IMR-90 (cell line): ENCODE data around the gene SLC16A1. TPM values are rescaled to one million over a fixed set of nuclear protein-coding genes. Genes with fewer than 3 reads are reported as not detected.

Experiments
- ATAC-seq: fragments of 200-7000 bp; cut with Tn5 transposase; 2 replicates; pipeline ENCODE4 v1.9.1; 2020; ENCODE audit warnings: low read depth, mild to moderate bottlenecking, moderate library complexity
- Bru-seq: library from RNA; stranded (reverse); fragments of 400-500 nt; gene quantifications from one replicate; lab custom pipeline; 2021; lab: Mats Ljungman, UMichigan
- BruChase-seq, 2 experiments: library from RNA; stranded (reverse); fragments of 400-500 nt; gene quantifications; one replicate each; lab custom pipeline; 2021; lab: Mats Ljungman, UMichigan
- BruUV-seq: library from RNA; stranded (reverse); fragments of 400-500 nt; replicated peaks from 2 replicates; lab custom pipeline; 2021; lab: Mats Ljungman, UMichigan
- CTCF ChIA-PET: fragments of 300-600 bp; formaldehyde crosslinking; extraction: SDS; loops from one replicate; lab custom pipeline; 2021; ENCODE audit warnings: antibody characterized with exemption; lab: Yijun Ruan, JAX
- POLR2A ChIA-PET: fragments of 300-600 bp; sonication (Branson Sonifier 250); formaldehyde crosslinking; loops from one replicate; lab custom pipeline; 2022; ENCODE audit warnings: antibody characterized with exemption; ENCODE audit not compliant: unreplicated experiment; lab: Charles Lee
- DNase-seq: peaks from one replicate; pipeline ENCODE4 v3.0.0; 2013
- H2AFZ ChIP-seq: replicated peaks from 2 replicates; pipeline ENCODE3; 2013; ENCODE audit warnings: low read length, mild to moderate bottlenecking; ENCODE audit not compliant: poor library complexity
- H2AK5ac ChIP-seq: 2 replicates; pipeline ENCODE4 v1.6.1; 2013; ENCODE audit warnings: low read depth, low read length, inconsistent platforms
- H2AK9ac ChIP-seq: replicated peaks from 2 replicates; pipeline ENCODE3; 2013; ENCODE audit warnings: mild to moderate bottlenecking, low read depth, low read length, moderate library complexity; ENCODE audit not compliant: poor library complexity
- H2BK120ac ChIP-seq: 2 replicates; pipeline ENCODE4 v1.6.1; 2013; ENCODE audit warnings: low read depth, low read length, inconsistent platforms
- H2BK15ac ChIP-seq: 3 replicates; pipeline ENCODE4 v1.6.1; 2013; ENCODE audit warnings: low read depth, low read length, inconsistent platforms
- H2BK20ac ChIP-seq: 2 replicates; pipeline ENCODE4 v1.6.1; 2013; ENCODE audit warnings: low read depth, mild to moderate bottlenecking, inconsistent platforms, low read length, moderate library complexity
- H2BK5ac ChIP-seq: 2 replicates; pipeline ENCODE4 v1.6.1; 2013; ENCODE audit warnings: mild to moderate bottlenecking, low read depth, low read length, inconsistent platforms; ENCODE audit not compliant: poor library complexity, severe bottlenecking
- H3K14ac ChIP-seq: replicated peaks from 2 replicates; pipeline ENCODE4 v1.6.1; 2013; ENCODE audit warnings: low read depth, low read length, inconsistent platforms
- H3K18ac ChIP-seq: 2 replicates; pipeline ENCODE4 v1.6.1; 2013; ENCODE audit warnings: low read depth, low read length, control low read depth
- H3K23ac ChIP-seq: 2 replicates; pipeline ENCODE4 v1.6.1; 2013; ENCODE audit warnings: low read depth, low read length, inconsistent platforms
- H3K27ac ChIP-seq: 2 replicates; pipeline ENCODE4 v1.5.1; 2013; ENCODE audit warnings: mild to moderate bottlenecking, control low read depth, low read length; ENCODE audit not compliant: insufficient read depth
- H3K27me3 ChIP-seq: 2 replicates; pipeline ENCODE4 v1.6.1; 2013; ENCODE audit warnings: low read length; ENCODE audit not compliant: control insufficient read depth, insufficient read depth
- H3K36me3 ChIP-seq: 2 replicates; pipeline ENCODE4 v1.6.1; 2013; ENCODE audit warnings: low read length, mixed read lengths; ENCODE audit not compliant: control insufficient read depth, insufficient read depth
- H3K4ac ChIP-seq: 2 replicates; pipeline ENCODE4 v1.6.1; 2013; ENCODE audit warnings: low read depth, low read length, inconsistent platforms
- H3K4me1 ChIP-seq: 2 replicates; pipeline ENCODE4 v1.6.1; 2013; ENCODE audit warnings: low read length, mixed read lengths; ENCODE audit not compliant: control insufficient read depth, insufficient read depth
- H3K4me2 ChIP-seq: 2 replicates; pipeline ENCODE4 v1.6.1; 2013; ENCODE audit warnings: low read depth, mild to moderate bottlenecking, control low read depth, low read length, moderate library complexity
- H3K4me3 ChIP-seq: 2 replicates; pipeline ENCODE4 v1.5.1; 2013; ENCODE audit warnings: low read depth, mild to moderate bottlenecking, control low read depth, low read length, moderate library complexity; ENCODE audit not compliant: insufficient read depth
- H3K56ac ChIP-seq: 2 replicates; pipeline ENCODE4 v1.6.1; 2013; ENCODE audit warnings: low read length, inconsistent platforms; ENCODE audit not compliant: insufficient read depth; ENCODE audit errors: extremely low read depth
- H3K79me1 ChIP-seq, 2 experiments: 2 replicates each; pipeline ENCODE4 v1.6.1; 2013; ENCODE audit warnings: low read length in 2 of 2, inconsistent platforms in 1 of 2, low read depth in 1 of 2
- H3K9ac ChIP-seq: 2 replicates; pipeline ENCODE4 v1.6.1; 2013; ENCODE audit warnings: low read depth, low read length, control low read depth
- H3K9me1 ChIP-seq: 2 replicates; pipeline ENCODE4 v1.6.1; 2013; ENCODE audit warnings: low read length, inconsistent platforms; ENCODE audit not compliant: insufficient read depth
- H3K9me3 ChIP-seq: 2 replicates; pipeline ENCODE4 v1.6.1; 2013; ENCODE audit warnings: low read length; ENCODE audit not compliant: control insufficient read depth, insufficient read depth
- H4K20me1 ChIP-seq: 2 replicates; pipeline ENCODE4 v1.6.1; 2013; ENCODE audit warnings: low read length, inconsistent platforms; ENCODE audit not compliant: insufficient read depth
- H4K5ac ChIP-seq: 2 replicates; pipeline ENCODE4 v1.6.1; 2013; ENCODE audit warnings: mild to moderate bottlenecking, low read depth, low read length, control low read depth
- H4K8ac ChIP-seq, 2 experiments: 2 replicates each; pipeline ENCODE4 v1.6.1; 2013; ENCODE audit warnings: low read depth in 2 of 2, low read length in 2 of 2, control low read depth in 1 of 2, inconsistent platforms in 1 of 2
- H4K91ac ChIP-seq: 2 replicates; pipeline ENCODE4 v1.6.1; 2013; ENCODE audit warnings: low read depth, low read length, inconsistent platforms; ENCODE audit not compliant: insufficient read depth
- BHLHE40 ChIP-seq: fragments of 150-350 bp; IDR thresholded peaks from 2 replicates; pipeline ENCODE4 v1.6.1; 2016; ENCODE audit warnings: mild to moderate bottlenecking, low read depth, low read length
- CHD1 ChIP-seq: IDR thresholded peaks from 2 replicates; pipeline ENCODE4 v1.6.1; 2012; ENCODE audit warnings: low read depth, low read length, improper control_type of control experiment
- MAZ ChIP-seq: IDR thresholded peaks from 2 replicates; pipeline ENCODE4 v1.6.1; 2012; ENCODE audit warnings: low read depth, mild to moderate bottlenecking, low read length, improper control_type of control experiment, moderate library complexity, borderline replicate concordance
- MXI1 ChIP-seq: IDR thresholded peaks from 2 replicates; pipeline ENCODE4 v1.6.1; 2012; ENCODE audit warnings: low read depth, mild to moderate bottlenecking, low read length, moderate library complexity, borderline replicate concordance
- POLR2A ChIP-seq: IDR thresholded peaks from 2 replicates; pipeline ENCODE4 v1.6.1; 2012; ENCODE audit warnings: mild to moderate bottlenecking, low read depth, low read length
- RAD21 ChIP-seq: IDR thresholded peaks from 2 replicates; pipeline ENCODE4 v1.6.1; 2012; ENCODE audit warnings: low read length, improper control_type of control experiment
- SMC3 ChIP-seq: fragments of 150-350 bp; IDR thresholded peaks from 2 replicates; pipeline ENCODE4 v1.6.1; 2016; ENCODE audit warnings: low read depth, mild to moderate bottlenecking, antibody characterized with exemption, low read length, moderate library complexity
- WGBS, 2 experiments: methylation state at CpG; one replicate each; pipeline versions ENCODE4 v1.1.5 to v1.1.7; 2013; ENCODE audit warnings: missing lambda C conversion rate in 2 of 2; ENCODE audit not compliant: insufficient read length in 1 of 2; ENCODE audit errors: extremely low coverage in 2 of 2; 5-methylcytosine and 5-hydroxymethylcytosine counted together
- dilution Hi-C: fragments of 300-500 bp; cut with HindIII; formaldehyde crosslinking; loops from one replicate; pipeline ENCODE4 v1.14.3; 2018; ENCODE audit warnings: low sequenced_read_pairs; ENCODE audit not compliant: unreplicated experiment
- in situ Hi-C: fragments of 300-500 bp; cut with MboI; formaldehyde crosslinking; loops from 3 replicates; pipeline ENCODE4 v1.14.3; 2019; ENCODE audit warnings: low sequenced_read_pairs, inconsistent platforms, mixed read lengths
- intact Hi-C: fragments of 100-400 bp; cut with micrococcal nuclease; formaldehyde crosslinking; loops from 2 replicates; pipeline ENCODE4 v1.10.0; 2022
- long read RNA-seq: library from polyadenylated mRNA; unstranded; transcript quantifications from one replicate; pipeline ENCODE4 v2.0.0, GENCODE V29; 2021; ENCODE audit not compliant: unreplicated experiment
- polyA plus RNA-seq, 3 experiments: library from polyadenylated mRNA; depleted of rRNA; stranded (reverse); fragments of >200 nt; gene quantifications; 2 replicates each; pipeline ENCODE4 v1.2.3, GENCODE V29; 2012; ENCODE audit warnings: low replicate concordance in 1 of 3
- total RNA-seq: library from RNA; depleted of rRNA; stranded (reverse); fragments of >200 nt; gene quantifications from 2 replicates; pipeline ENCODE4 v1.2.3, GENCODE V29; 2012; rRNA removed
- TF ChIP-seq, protein P1 (sequence below): fragments of 150-350 bp; IDR thresholded peaks from 2 replicates; pipeline ENCODE4 v1.6.1; 2016; ENCODE audit warnings: low read depth, mild to moderate bottlenecking, low read length, moderate library complexity, borderline replicate concordance
- TF ChIP-seq, protein P2 (sequence below): conservative IDR thresholded peaks from 2 replicates; pipeline ENCODE4 v1.5.1; 2012; ENCODE audit warnings: mild to moderate bottlenecking, low read depth, low read length, improper control_type of control experiment

The SLC16A1 gene, protein sequence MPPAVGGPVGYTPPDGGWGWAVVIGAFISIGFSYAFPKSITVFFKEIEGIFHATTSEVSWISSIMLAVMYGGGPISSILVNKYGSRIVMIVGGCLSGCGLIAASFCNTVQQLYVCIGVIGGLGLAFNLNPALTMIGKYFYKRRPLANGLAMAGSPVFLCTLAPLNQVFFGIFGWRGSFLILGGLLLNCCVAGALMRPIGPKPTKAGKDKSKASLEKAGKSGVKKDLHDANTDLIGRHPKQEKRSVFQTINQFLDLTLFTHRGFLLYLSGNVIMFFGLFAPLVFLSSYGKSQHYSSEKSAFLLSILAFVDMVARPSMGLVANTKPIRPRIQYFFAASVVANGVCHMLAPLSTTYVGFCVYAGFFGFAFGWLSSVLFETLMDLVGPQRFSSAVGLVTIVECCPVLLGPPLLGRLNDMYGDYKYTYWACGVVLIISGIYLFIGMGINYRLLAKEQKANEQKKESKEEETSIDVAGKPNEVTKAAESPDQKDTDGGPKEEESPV
- 156 and 187 TPM in 2 replicates for total RNA-seq
- polyA plus RNA-seq (2012; rRNA removed) = 27.6 and 32.9 TPM in 2 replicates
- 37.9 and 47.3 TPM in 2 replicates for polyA plus RNA-seq (2012; cell fraction: cytosol; rRNA removed)
- 14.6 and 32.9 TPM in 2 replicates for polyA plus RNA-seq (2012; cell fraction: nucleus; rRNA removed; ENCODE audit: low replicate concordance)
- percentile 74 among the genes with signal in this experiment for Bru-seq, nascent RNA
- BruChase-seq, experiment 1, labeled RNA remaining after a 6-hour chase = percentile 79 among the genes with signal in this experiment
- percentile 70 among the genes with signal in this experiment for BruChase-seq, experiment 2, labeled RNA remaining after a 2-hour chase
- long read RNA-seq, transcript SLC16A1-201 (5 exons, 3,910 nt) = major isoform, 29 of 47 reads
- long read RNA-seq, partial matches to known transcripts = 7 of 47 reads
- long read RNA-seq, other reads (novel, unspliced or antisense) = 11 of 47 reads

DNA sequence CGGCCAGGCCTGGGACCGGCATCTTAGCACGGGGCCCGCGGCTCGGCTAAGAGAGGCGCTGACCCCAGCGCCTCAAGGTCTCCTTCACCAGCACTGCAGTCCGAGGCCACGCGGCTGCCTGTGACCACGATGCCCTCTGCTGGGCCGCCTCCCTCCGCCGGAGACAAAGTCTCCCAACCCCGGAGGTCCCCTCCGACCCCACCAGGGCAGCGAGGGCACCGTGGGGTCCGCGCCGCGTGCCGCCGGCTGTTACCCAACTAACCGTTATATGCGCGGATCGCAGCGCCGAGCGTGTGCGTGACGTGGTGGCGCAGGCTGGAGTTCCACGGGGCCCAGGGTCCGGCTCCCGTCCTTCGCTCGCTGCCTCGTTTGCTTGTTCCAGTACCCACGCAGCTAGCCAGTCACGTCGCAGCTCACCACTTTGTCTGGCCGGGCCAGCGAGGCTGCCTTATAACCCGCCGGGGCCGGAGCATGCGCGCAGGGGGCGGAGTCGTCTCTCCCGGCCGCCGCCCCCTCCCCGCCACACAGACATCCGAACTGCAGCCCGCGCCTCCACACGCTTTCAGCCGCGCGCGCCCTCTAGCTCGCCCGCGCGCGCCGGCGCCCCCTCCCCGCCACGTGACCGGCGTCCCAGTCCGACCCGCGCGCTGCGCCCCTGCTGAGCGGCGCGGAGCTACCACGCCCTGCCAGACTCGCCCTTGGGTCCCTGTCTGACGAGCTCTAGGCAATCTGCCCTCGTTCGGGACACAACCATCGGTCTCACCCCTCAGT, at the start of gene SLC16A1:
Gene SLC16A1 (minus strand): TSS at position 424 of the 771 bp plus-strand sequence. CDS start 26,888 bp downstream, outside the sequence.
- 0 out of 2 replicates have a peak, but pooled peaks cover 13% of the 10 kb centered on the region for H4K20me1 ChIP-seq
- H3K27ac ChIP-seq = peak within 1 kb of the TSS; percentile 90
- peaks cover 17 to 57% of the 10 kb centered on the region in 2 experiments; a peak in 3 of 4 replicates for H3K79me1 ChIP-seq
- no TSS peak for BruUV-seq
- H3K4me2 ChIP-seq = peak within 1 kb of the TSS; percentile 96
- ChIA-PET CTCF (interaction anchor here (0.8 to 1.0 kb wide), 4 partner anchors 14 to 117 kb away, joined by 3 to 4 read pairs (median 3); partner anchors contain the start of gene LRIG2), POLR2A (interaction anchor here (0.5 to 0.6 kb wide), 2 partner anchors 202 to 562 kb away, joined by 3 to 4 read pairs; no protein-coding TSS in a partner anchor)
- no peaks in the 10 kb centered on the region for H3K36me3 ChIP-seq
- peak within 1 kb of the TSS; percentile 86 for H2AK5ac ChIP-seq
- in situ Hi-C loops (loop anchor here (10.0 kb wide), 1 partner anchor 241 kb away; the partner anchor contains the start of gene PPM1J), dilution Hi-C loops (no loop called here), intact Hi-C loops (loop anchor here (1.0 to 10.0 kb wide), 4 partner anchors 75 to 241 kb away; partner anchors contain the start of gene PPM1J)
- peak; percentile 91 for DNase-seq
- H3K9me3 ChIP-seq = no peaks in the 10 kb centered on the region
- H2AK9ac ChIP-seq = peak within 1 kb of the TSS; percentile 97
- peak within 1 kb of the TSS; percentile 94 for H3K9ac ChIP-seq
- H4K91ac ChIP-seq = peak within 1 kb of the TSS; percentile 91
- peaks cover 2% of the 10 kb centered on the region; the same call in 1 of the 2 replicates for H3K9me1 ChIP-seq
- no peaks in the 10 kb centered on the region for H3K27me3 ChIP-seq
- H4K5ac ChIP-seq = peak within 1 kb of the TSS; percentile 59
- peak within 1 kb of the TSS; percentile 52 to 96 for H4K8ac ChIP-seq
- peak within 1 kb of the TSS; percentile 93 for H3K56ac ChIP-seq
- 0% methylated on average over 48 of the region's 90 CpGs; no CpG with 5 or more reads in 1 of the 2 experiments for WGBS, 2 experiments
- peak within 1 kb of the TSS; percentile 97 for H2AFZ ChIP-seq
- peak within 1 kb of the TSS; percentile 80 for H3K4me3 ChIP-seq
- peak within 1 kb of the TSS; percentile 96 for H3K14ac ChIP-seq
- ATAC-seq = peak; percentile 88
- H2BK20ac ChIP-seq = no peak within 1 kb of the TSS; the same call in 1 of the 2 replicates
- peak within 1 kb of the TSS; percentile 73 for H3K18ac ChIP-seq
- H3K23ac ChIP-seq = peak within 1 kb of the TSS; percentile 94
- H2BK5ac ChIP-seq = peak within 1 kb of the TSS; percentile 85
- peak within 1 kb of the TSS; percentile 7; the same call in 1 of the 3 replicates for H2BK15ac ChIP-seq
- peak within 1 kb of the TSS; percentile 95 for H3K4ac ChIP-seq
- H3K4me1 ChIP-seq = no peaks in the 10 kb centered on the region
- peak within 1 kb of the TSS; percentile 74 for H2BK120ac ChIP-seq
- peak; percentile 83 for TF ChIP-seq BHLHE40
- TF ChIP-seq, protein P1, sequence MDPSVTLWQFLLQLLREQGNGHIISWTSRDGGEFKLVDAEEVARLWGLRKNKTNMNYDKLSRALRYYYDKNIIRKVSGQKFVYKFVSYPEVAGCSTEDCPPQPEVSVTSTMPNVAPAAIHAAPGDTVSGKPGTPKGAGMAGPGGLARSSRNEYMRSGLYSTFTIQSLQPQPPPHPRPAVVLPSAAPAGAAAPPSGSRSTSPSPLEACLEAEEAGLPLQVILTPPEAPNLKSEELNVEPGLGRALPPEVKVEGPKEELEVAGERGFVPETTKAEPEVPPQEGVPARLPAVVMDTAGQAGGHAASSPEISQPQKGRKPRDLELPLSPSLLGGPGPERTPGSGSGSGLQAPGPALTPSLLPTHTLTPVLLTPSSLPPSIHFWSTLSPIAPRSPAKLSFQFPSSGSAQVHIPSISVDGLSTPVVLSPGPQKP = no peak
- no peak for TF ChIP-seq CHD1
- TF ChIP-seq, protein P2, sequence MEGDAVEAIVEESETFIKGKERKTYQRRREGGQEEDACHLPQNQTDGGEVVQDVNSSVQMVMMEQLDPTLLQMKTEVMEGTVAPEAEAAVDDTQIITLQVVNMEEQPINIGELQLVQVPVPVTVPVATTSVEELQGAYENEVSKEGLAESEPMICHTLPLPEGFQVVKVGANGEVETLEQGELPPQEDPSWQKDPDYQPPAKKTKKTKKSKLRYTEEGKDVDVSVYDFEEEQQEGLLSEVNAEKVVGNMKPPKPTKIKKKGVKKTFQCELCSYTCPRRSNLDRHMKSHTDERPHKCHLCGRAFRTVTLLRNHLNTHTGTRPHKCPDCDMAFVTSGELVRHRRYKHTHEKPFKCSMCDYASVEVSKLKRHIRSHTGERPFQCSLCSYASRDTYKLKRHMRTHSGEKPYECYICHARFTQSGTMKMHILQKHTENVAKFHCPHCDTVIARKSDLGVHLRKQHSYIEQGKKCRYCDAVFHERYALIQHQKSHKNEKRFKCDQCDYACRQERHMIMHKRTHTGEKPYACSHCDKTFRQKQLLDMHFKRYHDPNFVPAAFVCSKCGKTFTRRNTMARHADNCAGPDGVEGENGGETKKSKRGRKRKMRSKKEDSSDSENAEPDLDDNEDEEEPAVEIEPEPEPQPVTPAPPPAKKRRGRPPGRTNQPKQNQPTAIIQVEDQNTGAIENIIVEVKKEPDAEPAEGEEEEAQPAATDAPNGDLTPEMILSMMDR = peak; percentile 38
- peak; percentile 98 for TF ChIP-seq POLR2A
- TF ChIP-seq SMC3 = peak; percentile 27; the same call in 1 of the 2 replicates
- TF ChIP-seq MXI1 = peak; percentile 91
- peak; percentile 32 for TF ChIP-seq RAD21
- peak; percentile 96 for TF ChIP-seq MAZ
